PC-3 (cell line): ENCODE results near the gene RHOT2. TPM values are rescaled to one million over a fixed set of nuclear protein-coding genes. Genes with fewer than 3 reads are reported as not detected.

Source experiments
- ATAC-seq: fragments of 200-7000 bp; cut with Tn5 transposase; 2 replicates; pipeline ENCODE4 v1.9.1; 2020; ENCODE audit warnings: mild to moderate bottlenecking, moderate library complexity
- BruUV-seq: library from RNA; stranded (reverse); fragments of 400-500 nt; replicated peaks from 2 replicates; lab custom pipeline; 2021; lab: Mats Ljungman, UMichigan
- CTCF ChIA-PET: fragments of 300-600 bp; sonication (Branson Sonifier 250); formaldehyde crosslinking; loops from one replicate; lab custom pipeline; 2022; ENCODE audit warnings: antibody characterized with exemption; lab: Charles Lee
- POLR2A ChIA-PET: fragments of 300-600 bp; sonication (Branson Sonifier 250); formaldehyde crosslinking; loops from one replicate; lab custom pipeline; 2022; ENCODE audit warnings: antibody characterized with exemption; ENCODE audit not compliant: unreplicated experiment; lab: Charles Lee
- DNase-seq: peaks from one replicate; pipeline ENCODE4 v3.0.0-alpha.2; 2015
- H2AFZ ChIP-seq: fragments of 300-600 bp; sonication (generic); 2 replicates; pipeline ENCODE4 v1.6.0; 2016; ENCODE audit warnings: antibody characterized with exemption, low read length
- H3F3A ChIP-seq: fragments of 300-600 bp; sonication (generic); one replicate; pipeline ENCODE4 v1.6.0; 2017; ENCODE audit warnings: antibody characterized with exemption, low read length, control low read depth, mild to moderate bottlenecking; ENCODE audit not compliant: unreplicated experiment
- H3K27ac ChIP-seq: fragments of 300-600 bp; sonication (generic); 2 replicates; pipeline ENCODE4 v1.5.1; 2016; ENCODE audit warnings: mild to moderate bottlenecking, low read length
- H3K27me3 ChIP-seq: fragments of 300-600 bp; sonication (generic); 2 replicates; pipeline ENCODE4 v1.6.1; 2016; ENCODE audit warnings: low read length, mixed read lengths
- H3K36me3 ChIP-seq: fragments of 300-600 bp; sonication (generic); 2 replicates; pipeline ENCODE4 v1.6.1; 2016; ENCODE audit warnings: low read depth, mixed run types, low read length, mixed read lengths
- H3K4me1 ChIP-seq: fragments of 300-600 bp; sonication (generic); 2 replicates; pipeline ENCODE4 v1.5.1; 2016; ENCODE audit warnings: low read length; ENCODE audit not compliant: insufficient read depth
- H3K4me2 ChIP-seq: fragments of 300-600 bp; sonication (generic); 2 replicates; pipeline ENCODE4 v1.6.0; 2016; ENCODE audit warnings: low read length
- H3K4me3 ChIP-seq: fragments of 300-600 bp; sonication (generic); 2 replicates; pipeline ENCODE4 v1.5.1; 2016; ENCODE audit warnings: mild to moderate bottlenecking, low read length, mixed read lengths
- H3K79me2 ChIP-seq: fragments of 300-600 bp; sonication (generic); 2 replicates; pipeline ENCODE4 v1.6.1; 2017; ENCODE audit warnings: low read length, mixed read lengths
- H3K9ac ChIP-seq: fragments of 300-600 bp; sonication (generic); 2 replicates; pipeline ENCODE4 v1.6.0; 2016; ENCODE audit warnings: mild to moderate bottlenecking, low read length
- H3K9me2 ChIP-seq: fragments of 300-600 bp; sonication (generic); replicated peaks from 2 replicates; pipeline ENCODE4 v1.6.1; 2016; ENCODE audit warnings: mixed run types, low read length, mixed read lengths
- H3K9me3 ChIP-seq: fragments of 300-600 bp; sonication (generic); 2 replicates; pipeline ENCODE4 v1.6.1; 2016; ENCODE audit warnings: low read length, mixed read lengths
- H4K20me1 ChIP-seq: fragments of 300-600 bp; sonication (generic); 2 replicates; pipeline ENCODE4 v1.6.1; 2016; ENCODE audit warnings: low read length, mixed read lengths
- CTCF ChIP-seq: fragments of 300-600 bp; sonication (generic); conservative IDR thresholded peaks from 2 replicates; pipeline ENCODE4 v1.5.1; 2017; ENCODE audit warnings: antibody characterized with exemption, low read depth, mild to moderate bottlenecking, low read length
- EZH2 ChIP-seq: fragments of 300-600 bp; sonication (generic); IDR thresholded peaks from one replicate; pipeline ENCODE4 v1.6.1; 2017; ENCODE audit warnings: antibody characterized with exemption, mild to moderate bottlenecking, low read length; ENCODE audit not compliant: unreplicated experiment
- EZH2phosphoT487 ChIP-seq: fragments of 300-600 bp; sonication (generic); IDR thresholded peaks from 2 replicates; pipeline ENCODE4 v1.6.1; 2018; ENCODE audit warnings: mild to moderate bottlenecking, antibody characterized with exemption, low read length, borderline replicate concordance
- intact Hi-C: fragments of 100-400 bp; cut with micrococcal nuclease; formaldehyde crosslinking; loops from 2 replicates; pipeline ENCODE4 v1.9.0; 2023
- total RNA-seq: library from RNA; depleted of rRNA; stranded (reverse); fragments of >200 nt; gene quantifications from 2 replicates; pipeline ENCODE4 v1.2.3, GENCODE V29; 2014

The RHOT2 gene
- total RNA-seq, 1 experiment from 2014 or later = 93.0 TPM

DNA sequence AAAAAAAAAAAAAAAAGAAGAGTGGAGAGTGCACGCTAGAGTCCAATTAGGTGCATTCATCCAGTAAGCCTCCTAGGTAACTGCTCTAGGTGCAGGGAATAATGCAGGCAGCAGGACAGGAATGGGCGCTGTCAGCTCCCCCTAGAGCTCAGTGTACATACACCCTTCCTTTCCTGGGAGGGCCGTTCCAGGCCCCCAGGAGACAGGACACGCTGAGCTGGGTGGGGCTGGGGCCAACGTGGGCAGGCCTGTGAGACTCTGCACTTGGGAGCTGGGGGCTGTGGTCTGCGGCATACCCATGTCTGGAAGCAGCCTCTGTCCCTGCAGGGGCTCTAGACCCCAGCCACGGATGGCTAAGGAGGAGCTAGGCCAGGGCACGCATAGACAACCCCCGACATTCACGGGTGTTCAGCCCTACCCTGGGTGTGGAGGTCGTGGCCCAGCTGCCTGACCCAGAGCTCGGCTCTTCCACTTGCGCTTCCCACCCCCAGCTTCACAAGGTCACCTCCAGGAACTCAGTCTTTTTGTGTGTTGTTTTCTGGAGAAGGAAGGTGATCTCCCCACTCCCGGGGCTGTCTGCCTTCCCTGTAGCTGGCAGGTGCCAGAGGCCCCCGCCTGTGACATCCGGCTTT lies 52.0 kb downstream of the RHOT2 start:
- TSS peak; percentile 71 for BruUV-seq
- Histone ChIP-seq H3K9ac (peak overlapping the region; percentile 69; the same call in 1 of the 2 replicates), H3F3A (no peaks in the 10 kb centered on the region), H3K4me2 (peak overlapping the region; percentile 93), H3K9me3 (no peaks in the 10 kb centered on the region), H3K79me2 (peaks cover 19% of the 10 kb centered on the region), H3K36me3 (no peaks in the 10 kb centered on the region), H3K4me3 (peak overlapping the region; percentile 82), H4K20me1 (peaks cover 8% of the 10 kb centered on the region; the same call in 1 of the 2 replicates), H3K9me2 (no peaks in the 10 kb centered on the region), H3K27ac (no peak overlapping the region), H2AFZ (no peak overlapping the region), H3K27me3 (no peaks in the 10 kb centered on the region), H3K4me1 (peaks cover 26% of the 10 kb centered on the region)
- POLR2A ChIA-PET = interaction anchor here (0.7 kb wide), 1 partner anchor 69 kb away, joined by 3 read pairs; the partner anchor contains the start of gene CHTF18
- CTCF ChIA-PET = interaction anchor here (0.5 kb wide), 1 partner anchor 337 kb away, joined by 3 read pairs; no protein-coding TSS in a partner anchor
- intact Hi-C loops = loop anchor here (1.0 to 10.0 kb wide), 2 partner anchors 8 to 65 kb away; partner anchors contain the start of genes CHTF18 and RPUSD1
- ATAC-seq = peak; percentile 25
- DNase-seq = peak; percentile 53
- TF ChIP-seq EZH2 (no peak), CTCF (peak; percentile 42)

- TF ChIP-seq CTCF = no peak
- no peak for TF ChIP-seq EZH2
- no peak for TF ChIP-seq EZH2phosphoT487
- Histone ChIP-seq H3K9ac (peak overlapping the region; percentile 69), H3K27ac (peak overlapping the region; percentile 43), H3F3A (no peaks in the 10 kb centered on the region), H3K36me3 (no peaks in the 10 kb centered on the region), H3K79me2 (peaks cover 16% of the 10 kb centered on the region), H3K9me2 (no peaks in the 10 kb centered on the region), H3K9me3 (no peaks in the 10 kb centered on the region), H3K4me1 (peaks cover 26% of the 10 kb centered on the region), H4K20me1 (peaks cover 8% of the 10 kb centered on the region; the same call in 1 of the 2 replicates), H3K4me2 (peak overlapping the region; percentile 93), H3K27me3 (no peaks in the 10 kb centered on the region), H3K4me3 (peak overlapping the region; percentile 82), H2AFZ (peak overlapping the region; percentile 67; the same call in 1 of the 2 replicates)
- intact Hi-C loops = loop anchor here (1.0 kb wide), 1 partner anchor 8 kb away; no protein-coding TSS in a partner anchor
- peak; percentile 50 for DNase-seq
- ATAC-seq = peak; percentile 46
- POLR2A ChIA-PET = interaction anchor here (0.7 to 1.4 kb wide), 2 partner anchors 8 to 68 kb away, joined by 3 to 5 read pairs; partner anchors contain the start of gene CHTF18
- no TSS peak for BruUV-seq
- CTCF ChIA-PET = interaction anchor here (0.5 kb wide), 1 partner anchor 337 kb away, joined by 3 read pairs; no protein-coding TSS in a partner anchor
These were observed 52.6 kb downstream of the RHOT2 start for GRCh38 chr16:720447-720989.
